Measurements from ENCODE around the gene STK17B.
"Not testable (repeated sequence)": the region's sequence is repeated elsewhere in the genome, so short reads cannot be mapped to it uniquely, and the experiment has no call there.

Gene STK17B

GRCh38 chr2:196171248-196171871, at the start of gene STK17B:
TSS of gene STK17B (minus strand) at chr2:196171578. CDS start at chr2:196163383, 8,195 bp downstream.
- peak; percentile 53 for DNase-seq

- no peak for DNase-seq
Observed at GRCh38 chr2:196220671-196221070, 49.3 kb upstream of the STK17B start.

- no peak for DNase-seq
Observed at GRCh38 chr2:196219671-196220070, 48.3 kb upstream of the STK17B start.

- DNase-seq, result no peak
Observed at GRCh38 chr2:196218106-196218505, 46.7 kb upstream of the STK17B start.

- no peak for DNase-seq
Observed at GRCh38 chr2:196217116-196217515, 45.7 kb upstream of the STK17B start.

- no peak for DNase-seq
Observed at GRCh38 chr2:196215376-196215775, 44.0 kb upstream of the STK17B start.

- no peak for DNase-seq
Observed at GRCh38 chr2:196214156-196214555, 42.8 kb upstream of the STK17B start.

GRCh38 chr2:196213252-196213980, 42.0 kb upstream of the STK17B start:
- no peak for DNase-seq

GRCh38 chr2:196208915-196209314, 37.5 kb upstream of the STK17B start:
- no peak for DNase-seq

GRCh38 chr2:196206804-196207203, 35.4 kb upstream of the STK17B start:
- no peak for DNase-seq

GRCh38 chr2:196205881-196206435, 34.6 kb upstream of the STK17B start:
- DNase-seq, result no peak

- DNase-seq, result no peak
Observed at GRCh38 chr2:196205011-196205766, 33.8 kb upstream of the STK17B start.

GRCh38 chr2:196201229-196202009, 30.0 kb upstream of the STK17B start:
- DNase-seq, result no peak

GRCh38 chr2:196200557-196200956, 29.2 kb upstream of the STK17B start:
- no peak for DNase-seq

GRCh38 chr2:196195758-196196157, 24.4 kb upstream of the STK17B start:
- no peak for DNase-seq

GRCh38 chr2:196195302-196195701, 23.9 kb upstream of the STK17B start:
- DNase-seq, result no peak

GRCh38 chr2:196191541-196191940, 20.2 kb upstream of the STK17B start:
- no peak for DNase-seq

GRCh38 chr2:196187898-196188458, 16.6 kb upstream of the STK17B start:
- DNase-seq, result no peak

- not testable (repeated sequence) for DNase-seq
Observed at GRCh38 chr2:196187175-196187700, 15.9 kb upstream of the STK17B start.

GRCh38 chr2:196186266-196186980, 15.0 kb upstream of the STK17B start:
- DNase-seq, result no peak

GRCh38 chr2:196184921-196185320, 13.5 kb upstream of the STK17B start:
- no peak for DNase-seq
